Activated CD4-positive, alpha-beta T cell treated with anti-CD3 and anti-CD28 coated beads, Interleukin-2, amount 10 ng/mL, durations not matched to agents 7 days and 5 days (primary cell): Measurements from ENCODE around the gene CASP8AP2. TPM values are rescaled to one million over a fixed set of nuclear protein-coding genes. Genes with fewer than 3 reads are reported as not detected.
"Not testable (repeated sequence)": the region's sequence is repeated elsewhere in the genome, so short reads cannot be mapped to it uniquely, and the experiment has no call there.

Experiments
- CTCF ChIA-PET: fragments of 350-600 bp; sonication (Branson Sonifier 250); formaldehyde crosslinking; loops from one replicate; lab custom pipeline; 2021; ENCODE audit warnings: antibody characterized with exemption; lab: Charles Lee
- POLR2A ChIA-PET: fragments of 350-600 bp; sonication (Branson Sonifier 250); formaldehyde crosslinking; loops from one replicate; lab custom pipeline; 2021; ENCODE audit warnings: antibody characterized with exemption; lab: Charles Lee
- DNase-seq: peaks from one replicate; pipeline ENCODE4 v3.0.0-alpha.2; 2020
- H3K27ac Mint-ChIP-seq: one replicate; pipeline ENCODE4 v1.8.0; 2021; ENCODE audit warnings: mild to moderate bottlenecking, moderate library complexity, mixed read lengths
- H3K27me3 Mint-ChIP-seq: one replicate; pipeline ENCODE4 v1.8.0; 2021; ENCODE audit warnings: mixed read lengths
- H3K36me3 Mint-ChIP-seq: one replicate; pipeline ENCODE4 v1.8.0; 2021; ENCODE audit warnings: low read depth, mixed read lengths
- H3K4me1 Mint-ChIP-seq: one replicate; pipeline ENCODE4 v1.8.0; 2021; ENCODE audit warnings: mixed read lengths
- H3K4me3 Mint-ChIP-seq: one replicate; pipeline ENCODE4 v1.8.0; 2021; ENCODE audit warnings: mild to moderate bottlenecking, moderate library complexity, mixed read lengths
- H3K9me3 Mint-ChIP-seq: one replicate; pipeline ENCODE4 v1.8.0; 2021; ENCODE audit warnings: mixed read lengths
- total RNA-seq, 2 experiments: library from RNA; stranded (reverse); gene quantifications; one replicate each; pipeline ENCODE4 v1.2.3, GENCODE V29; 2021

The CASP8AP2 gene
- total RNA-seq, 2 experiments from 2014 or later, result 45.1 to 49.6 TPM

DNA sequence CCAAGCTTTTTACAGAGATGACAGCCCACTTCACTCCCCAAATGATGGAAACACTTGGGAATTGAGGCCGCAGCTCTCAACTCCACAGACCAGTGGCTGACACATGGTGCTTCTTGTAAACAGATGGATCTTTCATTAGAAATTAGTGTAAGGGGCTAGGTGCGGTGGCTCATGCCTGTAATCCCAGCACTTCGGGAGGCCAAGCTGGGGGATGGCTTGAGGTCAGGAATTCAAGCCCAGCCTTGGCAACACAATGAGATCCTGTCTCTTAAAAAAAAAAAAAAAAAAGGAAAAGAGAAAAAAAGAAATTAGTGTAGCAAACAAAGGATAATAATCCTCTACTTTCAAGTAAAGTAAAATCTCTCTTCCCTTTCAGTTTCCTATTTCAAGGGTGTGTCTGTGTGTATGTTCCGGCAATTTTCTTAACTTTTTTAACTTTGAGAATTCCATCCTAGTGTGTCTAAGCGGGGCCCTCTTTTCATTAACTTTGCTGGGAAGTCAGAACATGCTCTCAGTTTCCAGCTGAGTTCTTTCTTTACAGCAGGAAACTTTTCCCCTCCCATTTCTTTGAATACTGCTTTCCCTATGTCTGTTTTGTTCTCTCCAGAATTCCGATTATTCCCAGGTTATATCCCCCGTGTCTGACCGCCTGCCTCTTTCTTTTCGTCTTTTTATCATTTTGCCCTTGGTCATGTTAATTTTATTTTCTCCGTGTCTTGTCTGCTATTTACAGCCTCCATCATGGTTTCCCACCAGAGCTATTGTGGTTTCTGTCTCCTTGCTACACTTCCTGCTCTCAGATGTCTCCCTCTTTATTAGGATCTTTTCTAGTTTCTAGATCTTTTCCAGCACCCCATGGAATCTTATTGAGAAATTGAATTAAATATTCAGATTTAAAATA lies 80.6 kb downstream of the CASP8AP2 start:
- H3K4me3 Mint-ChIP-seq, H3K4me1 Mint-ChIP-seq, H3K9me3 Mint-ChIP-seq, DNase-seq, POLR2A ChIA-PET, H3K27ac Mint-ChIP-seq, H3K27me3 Mint-ChIP-seq, H3K36me3 Mint-ChIP-seq: not testable (repeated sequence)
- CTCF ChIA-PET, result interaction anchor here (0.6 to 0.7 kb wide), 2 partner anchors 15 to 88 kb away, joined by 3 to 4 read pairs; no protein-coding TSS in a partner anchor

DNA sequence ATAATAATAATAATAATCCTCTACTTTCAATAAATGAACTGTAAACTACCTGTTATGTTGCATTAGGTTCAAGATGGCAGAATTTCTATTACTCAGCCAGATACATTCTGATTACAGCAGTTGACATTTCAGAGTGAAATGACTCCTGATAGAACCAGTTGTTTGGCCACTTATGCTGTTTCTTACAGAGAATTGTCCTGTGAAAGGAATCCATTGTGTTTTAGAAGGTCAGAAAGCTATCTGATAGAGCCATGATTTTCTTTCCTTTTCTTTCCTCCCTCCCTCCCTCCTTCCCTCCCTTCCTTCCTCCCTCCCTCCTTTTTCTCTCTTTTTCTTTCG lies 81.2 kb downstream of the CASP8AP2 start:
- no peak for DNase-seq
- POLR2A ChIA-PET, result no interaction called here
- Mint-ChIP-seq H3K27me3 (peaks cover 5% of the 10 kb centered on the region), H3K9me3 (peaks cover 10% of the 10 kb centered on the region), H3K36me3 (no peaks in the 10 kb centered on the region), H3K4me1 (peaks cover 4% of the 10 kb centered on the region), H3K27ac (no peak overlapping the region), H3K4me3 (no peak overlapping the region)
- CTCF ChIA-PET, result interaction anchor here (0.7 kb wide), 1 partner anchor 88 kb away, joined by 3 read pairs; no protein-coding TSS in a partner anchor

DNA sequence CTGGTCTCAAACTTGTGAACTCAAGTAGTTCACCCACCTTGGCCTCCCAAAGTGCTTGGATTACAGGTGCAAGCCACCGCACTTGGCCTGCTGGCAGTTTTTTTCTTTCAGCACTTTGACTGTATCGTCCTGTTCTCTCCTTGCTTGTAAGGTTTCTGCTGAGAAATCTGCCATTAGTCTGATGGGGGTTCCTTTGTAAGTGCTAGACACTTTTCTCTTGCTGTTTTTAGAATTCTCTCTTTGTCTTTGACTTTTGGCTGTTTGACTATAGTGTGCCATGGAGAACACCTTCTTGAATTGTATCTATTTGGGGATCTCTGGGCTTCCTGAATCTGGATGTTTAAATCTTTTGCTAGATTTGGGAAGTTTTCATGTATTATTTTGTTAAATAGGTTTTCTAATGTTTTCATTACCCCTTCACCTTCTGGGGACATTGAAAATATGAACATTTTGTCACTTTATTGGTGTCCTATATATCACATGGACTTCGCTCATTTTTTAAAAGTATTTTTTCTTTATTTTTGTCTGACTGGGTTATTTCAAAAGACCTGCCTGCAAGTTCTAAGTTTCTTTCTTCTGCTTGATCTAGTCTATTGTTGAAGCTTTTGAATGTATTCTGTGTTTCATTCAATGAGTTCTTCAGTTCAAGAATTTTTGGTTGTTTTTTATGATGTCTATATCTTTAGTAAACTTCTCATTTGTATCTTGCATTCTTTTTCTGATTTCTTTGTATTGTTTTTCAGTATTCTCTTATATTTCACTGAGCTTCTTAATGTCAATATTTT lies 86.6 kb downstream of the CASP8AP2 start:
- Mint-ChIP-seq H3K36me3 (peaks cover 8% of the 10 kb centered on the region), H3K4me1 (peaks cover 4% of the 10 kb centered on the region), H3K27me3 (no peaks in the 10 kb centered on the region), H3K4me3 (no peak overlapping the region), H3K27ac (no peak overlapping the region), H3K9me3 (peaks cover 17% of the 10 kb centered on the region)
- DNase-seq, result no peak
- POLR2A ChIA-PET, result no interaction called here
- CTCF ChIA-PET, result interaction anchor here (1.1 kb wide), 1 partner anchor 37 kb away, joined by 4 read pairs; no protein-coding TSS in a partner anchor

DNA sequence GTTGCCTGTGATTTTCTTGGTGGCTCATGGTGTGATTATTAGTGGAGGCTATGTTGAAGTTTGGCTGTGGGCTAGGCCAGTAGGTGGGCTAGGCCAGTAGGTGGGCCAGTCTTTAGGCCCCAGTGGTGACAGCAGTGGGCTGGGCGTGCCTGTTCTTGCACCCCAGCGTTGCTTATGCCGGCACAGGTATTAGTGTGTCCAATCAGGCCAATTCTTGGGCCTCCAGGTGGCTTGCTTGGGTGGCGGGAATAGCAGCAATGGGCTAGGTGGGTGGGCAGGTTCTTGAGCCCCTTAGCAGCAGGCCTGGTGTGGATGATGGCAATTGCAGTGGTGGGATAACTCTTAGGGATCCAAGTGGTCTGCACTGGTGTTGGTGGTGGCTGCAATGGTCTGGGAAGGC lies 87.5 kb downstream of the CASP8AP2 start:
- no peak overlapping the region for H3K4me3 Mint-ChIP-seq
- CTCF ChIA-PET, result interaction anchor here (1.1 kb wide), 1 partner anchor 38 kb away, joined by 4 read pairs; no protein-coding TSS in a partner anchor
- H3K27me3 Mint-ChIP-seq, result no peaks in the 10 kb centered on the region
- peaks cover 4% of the 10 kb centered on the region for H3K4me1 Mint-ChIP-seq
- peaks cover 17% of the 10 kb centered on the region for H3K9me3 Mint-ChIP-seq
- POLR2A ChIA-PET, result no interaction called here
- H3K27ac Mint-ChIP-seq, result no peak overlapping the region
- no peak for DNase-seq
- H3K36me3 Mint-ChIP-seq, result peaks cover 8% of the 10 kb centered on the region

DNA sequence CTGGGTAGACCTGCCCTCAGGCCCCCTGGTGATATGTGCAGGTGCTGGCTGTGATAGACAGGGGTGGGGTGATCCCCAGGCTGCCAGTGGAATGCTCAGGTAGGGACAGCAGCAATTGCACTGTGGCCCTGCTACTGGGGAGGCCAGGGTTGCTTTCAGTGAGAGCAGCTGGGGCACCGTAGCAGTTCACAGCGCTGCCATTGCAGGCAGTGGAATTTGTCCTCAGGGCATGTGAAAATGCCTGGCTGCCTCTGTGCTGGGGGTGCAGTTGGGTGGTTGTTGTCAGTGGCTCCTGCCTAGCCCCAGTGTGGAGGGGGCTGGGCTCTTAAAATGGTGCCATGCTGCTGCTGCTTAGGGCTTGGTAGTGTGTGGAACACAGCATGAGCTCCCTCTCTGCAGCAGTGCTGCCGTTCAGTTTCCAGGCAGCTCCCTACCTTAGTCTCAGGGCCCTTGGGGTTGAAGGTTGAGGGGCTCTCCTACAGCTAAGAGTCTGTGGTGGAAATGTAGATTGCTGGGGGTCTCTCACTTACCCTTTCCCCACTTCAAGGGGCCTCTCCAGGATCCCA lies 88.2 kb downstream of the CASP8AP2 start:
- Mint-ChIP-seq H3K27ac (no peak overlapping the region), H3K27me3 (no peaks in the 10 kb centered on the region), H3K4me3 (no peak overlapping the region), H3K4me1 (peaks cover 4% of the 10 kb centered on the region), H3K36me3 (peaks cover 8% of the 10 kb centered on the region), H3K9me3 (peaks cover 17% of the 10 kb centered on the region)
- DNase-seq, result no peak
- POLR2A ChIA-PET, result no interaction called here
- CTCF ChIA-PET, result interaction anchor here (1.1 to 1.3 kb wide), 2 partner anchors 16 to 23 kb away, joined by 3 to 4 read pairs; no protein-coding TSS in a partner anchor

Other genes starting within 250 kb of the CASP8AP2 start
- gene LYRM2, start 191.1 kb upstream of the CASP8AP2 start, total RNA-seq, result 10 to 100 TPM; 28.0 to 32.0 TPM
- gene MDN1, start 10.1 kb upstream of the CASP8AP2 start, total RNA-seq, result 10 to 100 TPM; 53.8 to 56.8 TPM
- gene GJA10, start 64.6 kb downstream of the CASP8AP2 start, total RNA-seq, result not detected